ENCODE measurements around the gene APOA4. TPM values are rescaled to one million over a fixed set of nuclear protein-coding genes. Genes with fewer than 3 reads are reported as not detected.

APOA4 gene
- polyA plus RNA-seq, 3 donors: not detected

GRCh38 chr11:116849060-116849459, 26.0 kb upstream of the APOA4 start:
- DNase-seq: no peak
- Histone ChIP-seq H3K4me1 (ENCODE audit: control insufficient read depth in 1 of 2, insufficient read depth in 2 of 2, low read length in 2 of 2) (peaks cover 30 to 39% of the 10 kb centered on the region in 2 donors), H3K9ac (ENCODE audit: insufficient read depth, low read length, poor library complexity, severe bottlenecking) (no peak overlapping the region), H3K27me3 (ENCODE audit: control insufficient read depth in 2 of 2, insufficient read depth in 2 of 2, low read length in 2 of 2) (no peaks in the 10 kb centered on the region), H4K20me1 (ENCODE audit: insufficient read depth, low read length) (peaks cover 26% of the 10 kb centered on the region), H3K4me3 (replicated peaks in 1 of 3; ENCODE audit: low read depth in 2 of 3, low read length in 3 of 3) (no peak overlapping the region), H3K36me3 (replicated peaks in 1 of 2; ENCODE audit: control insufficient read depth in 1 of 2, insufficient read depth in 2 of 2, low read length in 2 of 2) (peaks cover 53 to 61% of the 10 kb centered on the region in 2 donors), H3K27ac (ENCODE audit: low read depth in 1 of 2, low read length in 2 of 2) (no peak overlapping the region), H3K79me2 (ENCODE audit: insufficient read depth, low read length) (no peaks in the 10 kb centered on the region), H3K9me3 (replicated peaks in 1 of 2; ENCODE audit: control insufficient read depth in 1 of 2, insufficient read depth in 1 of 2, low read length in 2 of 2) (no peaks in the 10 kb centered on the region), H3K4me2 (replicated peaks; ENCODE audit: extremely low read depth, low read length, poor library complexity, severe bottlenecking) (no peak overlapping the region), H2AFZ (ENCODE audit: insufficient read depth, low read depth, low read length, poor library complexity, severe bottlenecking) (no peak overlapping the region)
- 91% methylated on average over 12 of the region's 12 CpGs for WGBS (ENCODE audit: insufficient coverage)
- Mint-ChIP-seq H3K4me1 (peaks cover 35% of the 10 kb centered on the region), H3K27ac (no peak overlapping the region), H3K27me3 (ENCODE audit: low read depth in 3 of 3) (no peaks in the 10 kb centered on the region), H3K9me3 (no peaks in the 10 kb centered on the region), H3K36me3 (peaks cover 65 to 72% of the 10 kb centered on the region in 2 donors), H3K4me3 (no peak overlapping the region)
- intact Hi-C loops (cut with micrococcal nuclease): no loop called here
- TF ChIP-seq CTCF (IDR thresholded peaks at IDR 0.05): no peak

- Histone ChIP-seq H3K4me2 (replicated peaks; ENCODE audit: extremely low read depth, low read length, poor library complexity, severe bottlenecking) (no peak overlapping the region), H2AFZ (ENCODE audit: insufficient read depth, low read depth, low read length, poor library complexity, severe bottlenecking) (no peak overlapping the region), H3K27me3 (ENCODE audit: control insufficient read depth in 2 of 2, insufficient read depth in 2 of 2, low read length in 2 of 2) (no peaks in the 10 kb centered on the region), H3K79me2 (ENCODE audit: insufficient read depth, low read length) (no peaks in the 10 kb centered on the region), H3K27ac (ENCODE audit: low read depth in 1 of 2, low read length in 2 of 2) (no peak overlapping the region), H3K36me3 (replicated peaks in 1 of 2; ENCODE audit: control insufficient read depth in 1 of 2, insufficient read depth in 2 of 2, low read length in 2 of 2) (peaks cover 60 to 74% of the 10 kb centered on the region in 2 donors), H3K4me1 (ENCODE audit: control insufficient read depth in 1 of 2, insufficient read depth in 2 of 2, low read length in 2 of 2) (peaks cover 16 to 24% of the 10 kb centered on the region in 2 donors), H3K4me3 (replicated peaks in 1 of 3; ENCODE audit: low read depth in 2 of 3, low read length in 3 of 3) (no peak overlapping the region), H4K20me1 (ENCODE audit: insufficient read depth, low read length) (peaks cover 16% of the 10 kb centered on the region), H3K9ac (ENCODE audit: insufficient read depth, low read length, poor library complexity, severe bottlenecking) (no peak overlapping the region), H3K9me3 (replicated peaks in 1 of 2; ENCODE audit: control insufficient read depth in 1 of 2, insufficient read depth in 1 of 2, low read length in 2 of 2) (no peaks in the 10 kb centered on the region)
- H3K36me3 Mint-ChIP-seq: peaks cover 76 to 78% of the 10 kb centered on the region in 2 donors
- no peak overlapping the region for H3K27ac Mint-ChIP-seq
- peaks cover 20% of the 10 kb centered on the region for H3K4me1 Mint-ChIP-seq
- no peak for DNase-seq
- H3K9me3 Mint-ChIP-seq: peaks cover 0 to 1% (median 0%) of the 10 kb centered on the region in 7 donors
- no peak for TF ChIP-seq CTCF (IDR thresholded peaks at IDR 0.05)
- H3K27me3 Mint-ChIP-seq (ENCODE audit: low read depth in 3 of 3): no peaks in the 10 kb centered on the region
- H3K4me3 Mint-ChIP-seq: no peak overlapping the region
- 100% methylated on average over 1 of the region's 4 CpGs for WGBS (ENCODE audit: insufficient coverage)
- intact Hi-C loops (cut with micrococcal nuclease): no loop called here
These were observed 24.5 kb upstream of the APOA4 start for GRCh38 chr11:116847612-116848011.

Measured in CD14-positive monocyte (primary cell).